PC-3 (cell line): ENCODE results near the gene MPO. TPM values are rescaled to one million over a fixed set of nuclear protein-coding genes. Genes with fewer than 3 reads are reported as not detected.

ENCODE experiments used
- ATAC-seq: fragments of 200-7000 bp; cut with Tn5 transposase; 2 replicates; pipeline ENCODE4 v1.9.1; 2020; ENCODE audit warnings: mild to moderate bottlenecking, moderate library complexity
- BruUV-seq: library from RNA; stranded (reverse); fragments of 400-500 nt; replicated peaks from 2 replicates; lab custom pipeline; 2021; lab: Mats Ljungman, UMichigan
- CTCF ChIA-PET: fragments of 300-600 bp; sonication (Branson Sonifier 250); formaldehyde crosslinking; loops from one replicate; lab custom pipeline; 2022; ENCODE audit warnings: antibody characterized with exemption; lab: Charles Lee
- POLR2A ChIA-PET: fragments of 300-600 bp; sonication (Branson Sonifier 250); formaldehyde crosslinking; loops from one replicate; lab custom pipeline; 2022; ENCODE audit warnings: antibody characterized with exemption; ENCODE audit not compliant: unreplicated experiment; lab: Charles Lee
- DNase-seq: peaks from one replicate; pipeline ENCODE4 v3.0.0-alpha.2; 2015
- H2AFZ ChIP-seq: fragments of 300-600 bp; sonication (generic); 2 replicates; pipeline ENCODE4 v1.6.0; 2016; ENCODE audit warnings: antibody characterized with exemption, low read length
- H3F3A ChIP-seq: fragments of 300-600 bp; sonication (generic); one replicate; pipeline ENCODE4 v1.6.0; 2017; ENCODE audit warnings: antibody characterized with exemption, low read length, control low read depth, mild to moderate bottlenecking; ENCODE audit not compliant: unreplicated experiment
- H3K27ac ChIP-seq: fragments of 300-600 bp; sonication (generic); 2 replicates; pipeline ENCODE4 v1.5.1; 2016; ENCODE audit warnings: mild to moderate bottlenecking, low read length
- H3K27me3 ChIP-seq: fragments of 300-600 bp; sonication (generic); 2 replicates; pipeline ENCODE4 v1.6.1; 2016; ENCODE audit warnings: low read length, mixed read lengths
- H3K36me3 ChIP-seq: fragments of 300-600 bp; sonication (generic); 2 replicates; pipeline ENCODE4 v1.6.1; 2016; ENCODE audit warnings: low read depth, mixed run types, low read length, mixed read lengths
- H3K4me1 ChIP-seq: fragments of 300-600 bp; sonication (generic); 2 replicates; pipeline ENCODE4 v1.5.1; 2016; ENCODE audit warnings: low read length; ENCODE audit not compliant: insufficient read depth
- H3K4me2 ChIP-seq: fragments of 300-600 bp; sonication (generic); 2 replicates; pipeline ENCODE4 v1.6.0; 2016; ENCODE audit warnings: low read length
- H3K4me3 ChIP-seq: fragments of 300-600 bp; sonication (generic); 2 replicates; pipeline ENCODE4 v1.5.1; 2016; ENCODE audit warnings: mild to moderate bottlenecking, low read length, mixed read lengths
- H3K79me2 ChIP-seq: fragments of 300-600 bp; sonication (generic); 2 replicates; pipeline ENCODE4 v1.6.1; 2017; ENCODE audit warnings: low read length, mixed read lengths
- H3K9ac ChIP-seq: fragments of 300-600 bp; sonication (generic); 2 replicates; pipeline ENCODE4 v1.6.0; 2016; ENCODE audit warnings: mild to moderate bottlenecking, low read length
- H3K9me2 ChIP-seq: fragments of 300-600 bp; sonication (generic); replicated peaks from 2 replicates; pipeline ENCODE4 v1.6.1; 2016; ENCODE audit warnings: mixed run types, low read length, mixed read lengths
- H3K9me3 ChIP-seq: fragments of 300-600 bp; sonication (generic); 2 replicates; pipeline ENCODE4 v1.6.1; 2016; ENCODE audit warnings: low read length, mixed read lengths
- H4K20me1 ChIP-seq: fragments of 300-600 bp; sonication (generic); 2 replicates; pipeline ENCODE4 v1.6.1; 2016; ENCODE audit warnings: low read length, mixed read lengths
- EZH2 ChIP-seq: fragments of 300-600 bp; sonication (generic); IDR thresholded peaks from one replicate; pipeline ENCODE4 v1.6.1; 2017; ENCODE audit warnings: antibody characterized with exemption, mild to moderate bottlenecking, low read length; ENCODE audit not compliant: unreplicated experiment
- EZH2phosphoT487 ChIP-seq: fragments of 300-600 bp; sonication (generic); IDR thresholded peaks from 2 replicates; pipeline ENCODE4 v1.6.1; 2018; ENCODE audit warnings: mild to moderate bottlenecking, antibody characterized with exemption, low read length, borderline replicate concordance
- intact Hi-C: fragments of 100-400 bp; cut with micrococcal nuclease; formaldehyde crosslinking; loops from 2 replicates; pipeline ENCODE4 v1.9.0; 2023
- total RNA-seq: library from RNA; depleted of rRNA; stranded (reverse); fragments of >200 nt; gene quantifications from 2 replicates; pipeline ENCODE4 v1.2.3, GENCODE V29; 2014
- TF ChIP-seq, protein P1 (sequence below): fragments of 300-600 bp; sonication (generic); conservative IDR thresholded peaks from 2 replicates; pipeline ENCODE4 v1.5.1; 2017; ENCODE audit warnings: antibody characterized with exemption, low read depth, mild to moderate bottlenecking, low read length

The MPO gene
- total RNA-seq, 1 experiment from 2014 or later = not detected

GRCh38 chr17:58325976-58326468 lies 45.3 kb upstream of the MPO start:
- POLR2A ChIA-PET = no interaction called here
- no TSS peak for BruUV-seq
- Histone ChIP-seq H3K79me2 (no peaks in the 10 kb centered on the region), H3K27ac (no peak overlapping the region), H3F3A (no peaks in the 10 kb centered on the region), H3K9me3 (no peaks in the 10 kb centered on the region), H3K4me1 (peaks cover 8% of the 10 kb centered on the region; the same call in 1 of the 2 replicates), H3K4me2 (no peak overlapping the region), H3K4me3 (no peak overlapping the region), H4K20me1 (no peaks in the 10 kb centered on the region), H3K27me3 (no peaks in the 10 kb centered on the region), H2AFZ (no peak overlapping the region), H3K36me3 (no peaks in the 10 kb centered on the region), H3K9me2 (no peaks in the 10 kb centered on the region), H3K9ac (no peak overlapping the region)
- ATAC-seq (no peak), DNase-seq (no peak)
- intact Hi-C loops = no loop called here
- CTCF ChIA-PET = interaction anchor here (0.9 to 1.2 kb wide), 2 partner anchors 10 to 91 kb away, joined by 3 to 4 read pairs; partner anchors contain the start of gene RNF43
- TF ChIP-seq EZH2 (no peak), EZH2phosphoT487 (no peak)
- TF ChIP-seq, protein P1, sequence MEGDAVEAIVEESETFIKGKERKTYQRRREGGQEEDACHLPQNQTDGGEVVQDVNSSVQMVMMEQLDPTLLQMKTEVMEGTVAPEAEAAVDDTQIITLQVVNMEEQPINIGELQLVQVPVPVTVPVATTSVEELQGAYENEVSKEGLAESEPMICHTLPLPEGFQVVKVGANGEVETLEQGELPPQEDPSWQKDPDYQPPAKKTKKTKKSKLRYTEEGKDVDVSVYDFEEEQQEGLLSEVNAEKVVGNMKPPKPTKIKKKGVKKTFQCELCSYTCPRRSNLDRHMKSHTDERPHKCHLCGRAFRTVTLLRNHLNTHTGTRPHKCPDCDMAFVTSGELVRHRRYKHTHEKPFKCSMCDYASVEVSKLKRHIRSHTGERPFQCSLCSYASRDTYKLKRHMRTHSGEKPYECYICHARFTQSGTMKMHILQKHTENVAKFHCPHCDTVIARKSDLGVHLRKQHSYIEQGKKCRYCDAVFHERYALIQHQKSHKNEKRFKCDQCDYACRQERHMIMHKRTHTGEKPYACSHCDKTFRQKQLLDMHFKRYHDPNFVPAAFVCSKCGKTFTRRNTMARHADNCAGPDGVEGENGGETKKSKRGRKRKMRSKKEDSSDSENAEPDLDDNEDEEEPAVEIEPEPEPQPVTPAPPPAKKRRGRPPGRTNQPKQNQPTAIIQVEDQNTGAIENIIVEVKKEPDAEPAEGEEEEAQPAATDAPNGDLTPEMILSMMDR = no peak

DNA sequence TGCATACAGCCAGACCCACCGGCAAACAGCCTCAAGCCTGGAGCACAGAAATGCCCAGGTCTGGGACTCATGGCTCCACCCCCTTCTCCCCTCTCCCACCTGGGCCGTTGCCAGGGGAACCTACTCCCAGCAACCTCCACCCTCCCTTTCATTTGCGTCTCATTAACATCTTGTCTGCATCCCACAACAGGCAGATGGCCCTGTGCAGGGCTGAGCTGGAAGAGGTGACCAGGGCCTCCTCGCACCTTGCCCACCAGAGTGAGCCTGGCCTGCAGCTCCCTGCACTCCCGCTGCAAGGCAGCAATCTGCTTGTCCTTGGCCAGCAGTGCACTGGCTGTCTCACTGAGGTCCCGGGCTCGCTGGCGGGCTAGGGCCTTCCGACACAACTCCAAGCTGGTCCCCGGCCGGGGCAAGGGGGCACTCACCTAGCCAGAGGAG lies 44.6 kb upstream of the MPO start:
- Histone ChIP-seq H3K4me1 (peaks cover 8% of the 10 kb centered on the region; the same call in 1 of the 2 replicates), H3K4me3 (peak overlapping the region; percentile 75; the same call in 1 of the 2 replicates), H3K27ac (no peak overlapping the region), H3K9ac (no peak overlapping the region), H3K4me2 (peak overlapping the region; percentile 93), H3K36me3 (no peaks in the 10 kb centered on the region), H3K9me2 (no peaks in the 10 kb centered on the region), H3F3A (no peaks in the 10 kb centered on the region), H2AFZ (no peak overlapping the region), H3K27me3 (no peaks in the 10 kb centered on the region), H4K20me1 (no peaks in the 10 kb centered on the region), H3K79me2 (no peaks in the 10 kb centered on the region), H3K9me3 (no peaks in the 10 kb centered on the region)
- POLR2A ChIA-PET = no interaction called here
- CTCF ChIA-PET = interaction anchor here (0.9 to 1.2 kb wide), 2 partner anchors 9 to 92 kb away, joined by 3 to 4 read pairs; partner anchors contain the start of gene RNF43
- DNase-seq = no peak
- intact Hi-C loops = no loop called here
- ATAC-seq = no peak
- no peak for TF ChIP-seq EZH2
- TF ChIP-seq, protein P1 = no peak
- no peak for TF ChIP-seq EZH2phosphoT487
- no TSS peak for BruUV-seq
